Measurements from ENCODE around the gene TXN.

TXN gene

DNA sequence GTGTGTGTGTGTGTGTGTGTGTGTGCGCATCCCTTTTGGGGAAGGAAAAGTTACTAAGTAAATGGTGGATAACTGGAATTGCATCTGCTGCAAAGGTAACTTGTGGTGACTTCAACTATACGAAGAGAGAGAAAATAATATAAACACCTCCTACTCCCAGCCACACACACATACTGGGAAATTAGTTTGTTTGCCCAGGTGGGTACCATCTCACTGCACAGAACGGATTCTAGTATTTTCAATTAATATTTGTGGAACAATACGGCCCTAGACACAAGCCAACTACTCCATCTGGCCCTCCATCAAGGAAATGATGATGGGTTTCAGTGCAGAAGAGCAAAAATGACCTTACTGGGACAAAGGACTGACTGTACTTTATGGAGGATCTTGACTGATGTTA is 32.2 kb upstream of the TXN start:
- DNase-seq (ENCODE audit: low read depth), result no peak
- TF ChIP-seq, protein P1, sequence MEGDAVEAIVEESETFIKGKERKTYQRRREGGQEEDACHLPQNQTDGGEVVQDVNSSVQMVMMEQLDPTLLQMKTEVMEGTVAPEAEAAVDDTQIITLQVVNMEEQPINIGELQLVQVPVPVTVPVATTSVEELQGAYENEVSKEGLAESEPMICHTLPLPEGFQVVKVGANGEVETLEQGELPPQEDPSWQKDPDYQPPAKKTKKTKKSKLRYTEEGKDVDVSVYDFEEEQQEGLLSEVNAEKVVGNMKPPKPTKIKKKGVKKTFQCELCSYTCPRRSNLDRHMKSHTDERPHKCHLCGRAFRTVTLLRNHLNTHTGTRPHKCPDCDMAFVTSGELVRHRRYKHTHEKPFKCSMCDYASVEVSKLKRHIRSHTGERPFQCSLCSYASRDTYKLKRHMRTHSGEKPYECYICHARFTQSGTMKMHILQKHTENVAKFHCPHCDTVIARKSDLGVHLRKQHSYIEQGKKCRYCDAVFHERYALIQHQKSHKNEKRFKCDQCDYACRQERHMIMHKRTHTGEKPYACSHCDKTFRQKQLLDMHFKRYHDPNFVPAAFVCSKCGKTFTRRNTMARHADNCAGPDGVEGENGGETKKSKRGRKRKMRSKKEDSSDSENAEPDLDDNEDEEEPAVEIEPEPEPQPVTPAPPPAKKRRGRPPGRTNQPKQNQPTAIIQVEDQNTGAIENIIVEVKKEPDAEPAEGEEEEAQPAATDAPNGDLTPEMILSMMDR (IDR thresholded peaks at IDR 0.05; ENCODE audit: low read depth, low read length, missing control alignments), result no peak
- in situ Hi-C loops (cut with HindIII; ENCODE audit: low sequenced_read_pairs), result no loop called here
- H3K4me3 ChIP-seq (ENCODE audit: low read depth, low read length), result no peak overlapping the region

DNA sequence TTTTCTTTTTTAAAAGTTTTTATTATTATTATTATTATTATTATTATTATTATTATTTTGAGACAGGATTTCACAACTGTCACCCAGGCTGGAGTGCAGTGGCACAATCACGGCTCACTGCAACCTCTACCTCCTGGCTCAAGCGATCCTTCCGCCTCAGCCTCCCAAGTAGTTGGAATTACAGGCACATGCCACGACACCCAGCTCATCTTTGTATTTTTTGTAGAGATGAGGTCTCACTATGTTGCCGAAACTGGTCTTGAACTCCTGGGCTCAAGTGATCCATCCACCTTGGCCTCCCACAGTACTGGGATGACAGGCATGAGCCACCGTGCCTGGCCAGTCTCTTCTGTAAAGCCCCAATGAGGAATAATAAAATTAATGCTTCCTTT is 31.0 kb upstream of the TXN start:
- TF ChIP-seq, protein P1 (IDR thresholded peaks at IDR 0.05; ENCODE audit: low read depth, low read length, missing control alignments), result no peak
- DNase-seq (ENCODE audit: low read depth), result no peak
- no peak overlapping the region for H3K4me3 ChIP-seq (ENCODE audit: low read depth, low read length)
- in situ Hi-C loops (cut with HindIII; ENCODE audit: low sequenced_read_pairs), result no loop called here

DNA sequence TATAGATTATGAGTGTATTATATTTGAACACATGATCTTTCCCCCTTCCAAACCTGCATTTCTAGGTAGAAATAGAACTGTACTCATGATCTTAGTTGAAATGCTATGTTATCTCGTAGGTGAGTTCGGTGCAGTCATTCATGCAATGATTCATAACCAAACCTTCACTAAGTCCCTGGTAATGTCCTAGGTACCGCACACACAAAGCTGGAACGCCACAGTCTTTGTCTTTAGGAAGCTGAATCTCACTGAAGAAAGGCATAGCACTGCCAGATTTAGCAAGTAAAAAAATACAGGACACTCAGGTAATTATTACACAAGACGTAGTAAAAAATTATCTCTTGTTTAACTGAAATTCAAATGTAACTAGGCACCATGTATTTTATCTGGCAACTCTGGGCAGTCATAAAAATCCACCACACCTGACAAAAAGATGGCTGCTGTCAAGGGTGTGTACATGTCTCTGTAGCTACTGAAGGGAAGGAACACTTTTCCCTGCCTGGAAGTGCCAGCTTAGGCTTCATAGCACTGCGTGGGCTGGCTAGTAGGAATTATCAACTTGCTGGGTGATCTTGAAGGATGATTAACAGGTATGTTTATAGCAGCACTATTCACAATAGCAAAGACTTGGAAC is 28.0 kb upstream of the TXN start:
- TF ChIP-seq, protein P1 (IDR thresholded peaks at IDR 0.05; ENCODE audit: low read depth, low read length, missing control alignments), result no peak
- in situ Hi-C loops (cut with HindIII; ENCODE audit: low sequenced_read_pairs), result no loop called here
- no peak for DNase-seq (ENCODE audit: low read depth)
- H3K4me3 ChIP-seq (ENCODE audit: low read depth, low read length), result no peak overlapping the region

DNA sequence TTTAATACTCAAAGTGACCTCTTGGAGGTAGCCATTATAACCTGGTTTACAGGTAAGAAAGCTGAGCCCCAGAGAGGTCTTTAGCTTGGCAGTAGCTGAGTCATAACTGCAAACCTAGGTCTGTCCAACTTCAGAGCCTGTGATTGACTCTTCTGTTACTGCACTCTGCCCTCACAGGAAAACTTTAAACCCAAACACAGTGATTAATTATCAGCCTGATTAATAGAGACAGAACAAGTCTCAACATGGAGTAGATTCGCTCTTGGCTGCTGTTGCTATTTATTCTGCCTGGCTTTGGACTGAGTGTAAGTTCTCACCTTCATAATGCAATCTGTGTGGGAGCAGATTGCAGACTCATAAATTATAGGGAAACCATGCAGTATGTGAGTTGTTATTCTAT is 27.4 kb upstream of the TXN start:
- DNase-seq (ENCODE audit: low read depth), result no peak
- H3K4me3 ChIP-seq (ENCODE audit: low read depth, low read length), result no peak overlapping the region
- in situ Hi-C loops (cut with HindIII; ENCODE audit: low sequenced_read_pairs), result no loop called here
- TF ChIP-seq, protein P1 (IDR thresholded peaks at IDR 0.05; ENCODE audit: low read depth, low read length, missing control alignments), result no peak

DNA sequence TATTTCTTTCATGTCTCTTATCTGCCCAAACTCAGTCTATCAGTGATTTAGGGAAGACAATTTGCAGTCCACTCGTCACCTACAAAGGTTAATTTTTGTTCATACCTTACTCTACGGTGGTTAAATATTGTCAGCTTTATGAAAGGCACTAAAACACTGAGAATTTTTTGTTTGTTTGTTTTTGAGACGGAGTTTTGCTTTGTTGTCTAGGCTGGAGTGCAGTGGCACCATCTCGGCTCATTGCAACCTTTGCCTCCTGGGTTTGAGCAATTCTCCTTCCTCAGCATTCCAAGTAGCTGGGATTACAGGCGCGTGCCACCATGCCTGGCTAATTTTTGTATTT is 26.4 kb upstream of the TXN start:
- no peak overlapping the region for H3K4me3 ChIP-seq (ENCODE audit: low read depth, low read length)
- in situ Hi-C loops (cut with HindIII; ENCODE audit: low sequenced_read_pairs), result no loop called here
- TF ChIP-seq, protein P1 (IDR thresholded peaks at IDR 0.05; ENCODE audit: low read depth, low read length, missing control alignments), result no peak
- DNase-seq (ENCODE audit: low read depth), result no peak

DNA sequence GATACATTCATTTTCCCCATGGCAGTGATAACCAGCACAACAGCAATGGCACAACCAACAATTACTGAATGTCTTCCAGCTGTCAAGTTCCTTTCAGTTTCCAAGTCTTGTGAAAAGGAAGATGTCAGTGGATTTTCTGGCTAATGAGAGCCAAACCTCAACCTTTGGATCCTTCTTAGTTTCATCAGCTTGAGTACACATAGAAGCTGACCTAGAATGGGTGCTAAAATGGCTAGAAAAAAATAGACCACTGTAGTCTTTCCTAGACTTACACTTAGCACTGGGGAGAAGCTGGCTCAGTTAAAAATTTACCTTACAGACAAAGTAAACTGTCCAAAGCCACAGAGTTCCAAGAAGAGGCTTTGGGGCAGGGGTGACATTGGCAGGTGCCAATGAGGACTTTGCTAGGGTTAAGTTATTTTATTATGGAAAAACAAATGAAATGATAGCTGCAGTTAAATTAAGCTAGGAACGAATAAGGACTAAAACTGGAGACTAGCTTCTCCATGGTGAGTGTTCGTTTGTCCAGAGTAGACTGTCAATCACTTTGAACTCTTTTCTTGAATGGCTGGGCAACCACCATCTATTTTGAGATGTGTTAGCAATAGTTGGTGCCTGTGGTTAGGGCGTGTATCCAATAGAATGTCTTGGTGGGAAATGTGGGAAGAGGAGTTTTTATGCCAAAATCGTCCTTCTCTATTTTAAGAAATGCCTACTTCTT is 25.9 kb upstream of the TXN start:
- no peak overlapping the region for H3K4me3 ChIP-seq (ENCODE audit: low read depth, low read length)
- DNase-seq (ENCODE audit: low read depth), result peak; percentile 33
- TF ChIP-seq, protein P1 (IDR thresholded peaks at IDR 0.05; ENCODE audit: low read depth, low read length, missing control alignments), result no peak
- in situ Hi-C loops (cut with HindIII; ENCODE audit: low sequenced_read_pairs), result no loop called here
